CD4-positive, alpha-beta T cell treated with Interleukin-15 for 1 hour (primary cell): ENCODE data around the gene RETSAT.

ENCODE experiments used
- DNase-seq: peaks from one replicate; pipeline ENCODE4 v3.0.0-alpha.2; 2020

Gene RETSAT

GRCh38 chr2:85302121-85302520 is 52.2 kb downstream of the RETSAT start:
- no peak for DNase-seq
